GM12878 (cell line): ENCODE results near the gene RYR2.

Source experiments
- FOXK2 ChIP-seq: fragments of 450-650 bp; IDR thresholded peaks from 2 replicates; pipeline ENCODE4 v1.6.1; 2017; ENCODE audit warnings: mild to moderate bottlenecking, moderate library complexity
- JUND ChIP-seq: IDR thresholded peaks from 2 replicates; pipeline ENCODE4 v1.6.1; 2012; ENCODE audit warnings: low read depth, mild to moderate bottlenecking, low read length, improper control_type of control experiment, moderate library complexity

GRCh38 chr1:237250055-237250454, 208.1 kb downstream of the RYR2 start:
- TF ChIP-seq FOXK2 (no peak), JUND (no peak)
